Upper lobe of left lung (tissue), 4 donors: Measurements from ENCODE around the gene RNF214.

Experiments
- CTCF ChIP-seq, 6 experiments: fragments of 450-650 bp in 4 of 6; fragments of 200-600 bp in 2 of 6; sonication (generic) in 2 of 6; IDR thresholded peaks; one replicate each; pipeline ENCODE4 v1.5.1; 2016 to 2019; ENCODE audit warnings: antibody characterized with exemption in 6 of 6
- EP300 ChIP-seq, 4 donors: sonication (generic); formaldehyde crosslinking; IDR thresholded peaks; one replicate each; pipeline ENCODE4 v1.5.1; 2017; ENCODE audit warnings: antibody characterized with exemption in 4 of 4, control low read depth in 2 of 4
- POLR2AphosphoS5 ChIP-seq, 2 donors: sonication (generic); formaldehyde crosslinking; IDR thresholded peaks; one replicate each; pipeline ENCODE4 v1.5.1; 2017; ENCODE audit warnings: antibody characterized with exemption in 2 of 2

DNA sequence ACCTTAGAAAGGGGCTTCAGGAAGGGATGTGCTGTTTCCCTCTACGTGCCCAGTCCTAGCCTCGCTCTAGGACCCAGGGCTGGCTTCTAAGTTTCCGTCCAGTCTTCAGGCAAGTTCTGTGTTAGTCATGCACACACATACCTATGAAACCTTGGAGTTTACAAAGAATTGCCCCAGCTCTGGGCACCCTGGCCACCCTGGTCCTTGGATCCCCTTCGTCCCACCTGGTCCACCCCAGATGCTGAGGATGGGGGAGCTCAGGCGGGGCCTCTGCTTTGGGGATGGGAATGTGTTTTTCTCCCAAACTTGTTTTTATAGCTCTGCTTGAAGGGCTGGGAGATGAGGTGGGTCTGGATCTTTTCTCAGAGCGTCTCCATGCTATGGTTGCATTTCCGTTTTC lies 35.5 kb upstream of the RNF214 start:
- TF ChIP-seq CTCF (IDR thresholded peaks at IDR 0.05) = no peak
- TF ChIP-seq POLR2AphosphoS5 (IDR thresholded peaks at IDR 0.05) = no peak
- no peak for TF ChIP-seq EP300 (IDR thresholded peaks at IDR 0.05)
